Activated naive CD8-positive, alpha-beta T cell treated with anti-CD3 and anti-CD28 coated beads, Interleukin-2, amount 50 U/mL, for 16 hours (primary cell): Measurements from ENCODE around the gene SLC25A23.

ENCODE experiments used
- DNase-seq: peaks from one replicate; pipeline ENCODE4 v3.0.0-alpha.2; 2020; ENCODE audit warnings: low read depth, low spot score

SLC25A23 gene

GRCh38 chr19:6424939-6425731 lies 34.5 kb downstream of the SLC25A23 start:
- peak; percentile 98 for DNase-seq

- no peak for DNase-seq
Measured at GRCh38 chr19:6424195-6424938, 35.2 kb downstream of the SLC25A23 start, which contains the start of gene KHSRP. Gene KHSRP (minus strand): TSS chr19:6424811. CDS start chr19:6424701, 110 bp downstream.

GRCh38 chr19:6423499-6424194 lies 35.9 kb downstream of the SLC25A23 start:
- no peak for DNase-seq

- DNase-seq = no peak
Measured at GRCh38 chr19:6421075-6422014, 38.2 kb downstream of the SLC25A23 start.

GRCh38 chr19:6418562-6418932 lies 41.0 kb downstream of the SLC25A23 start:
- no peak for DNase-seq

GRCh38 chr19:6417713-6418561 lies 41.7 kb downstream of the SLC25A23 start:
- DNase-seq = no peak

- no peak for DNase-seq
Measured at GRCh38 chr19:6416658-6417405, 42.8 kb downstream of the SLC25A23 start.

DNA sequence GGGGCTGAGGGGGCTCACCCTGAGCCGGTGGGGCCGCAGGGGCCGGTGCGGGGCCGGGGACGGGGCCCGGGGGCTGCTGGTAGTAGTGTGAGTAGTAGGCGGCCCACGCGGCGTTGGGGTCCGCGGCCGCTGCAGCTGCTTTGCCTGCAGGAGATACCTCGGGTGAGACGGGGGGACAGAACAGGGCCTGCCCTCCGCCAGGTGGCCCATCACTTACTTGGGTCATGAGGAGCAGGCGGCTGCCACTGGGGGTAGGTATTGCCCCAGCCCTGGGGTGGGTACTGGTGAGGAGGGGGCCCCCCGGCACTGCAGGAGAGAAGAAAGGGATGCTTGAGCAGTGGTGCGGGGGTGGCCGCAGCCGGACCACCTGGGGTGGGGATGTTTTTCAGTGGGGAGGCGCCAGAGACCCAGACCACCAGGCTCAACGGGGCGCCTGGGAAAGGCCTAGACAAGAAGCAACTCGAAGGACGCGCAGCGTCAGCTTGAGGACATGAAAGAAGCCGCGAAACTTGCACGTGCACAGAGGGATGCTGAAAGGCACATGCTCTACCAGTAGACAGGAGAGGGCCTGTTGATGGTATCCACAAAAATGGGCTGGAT lies 43.9 kb downstream of the SLC25A23 start:
- no peak for DNase-seq

DNA sequence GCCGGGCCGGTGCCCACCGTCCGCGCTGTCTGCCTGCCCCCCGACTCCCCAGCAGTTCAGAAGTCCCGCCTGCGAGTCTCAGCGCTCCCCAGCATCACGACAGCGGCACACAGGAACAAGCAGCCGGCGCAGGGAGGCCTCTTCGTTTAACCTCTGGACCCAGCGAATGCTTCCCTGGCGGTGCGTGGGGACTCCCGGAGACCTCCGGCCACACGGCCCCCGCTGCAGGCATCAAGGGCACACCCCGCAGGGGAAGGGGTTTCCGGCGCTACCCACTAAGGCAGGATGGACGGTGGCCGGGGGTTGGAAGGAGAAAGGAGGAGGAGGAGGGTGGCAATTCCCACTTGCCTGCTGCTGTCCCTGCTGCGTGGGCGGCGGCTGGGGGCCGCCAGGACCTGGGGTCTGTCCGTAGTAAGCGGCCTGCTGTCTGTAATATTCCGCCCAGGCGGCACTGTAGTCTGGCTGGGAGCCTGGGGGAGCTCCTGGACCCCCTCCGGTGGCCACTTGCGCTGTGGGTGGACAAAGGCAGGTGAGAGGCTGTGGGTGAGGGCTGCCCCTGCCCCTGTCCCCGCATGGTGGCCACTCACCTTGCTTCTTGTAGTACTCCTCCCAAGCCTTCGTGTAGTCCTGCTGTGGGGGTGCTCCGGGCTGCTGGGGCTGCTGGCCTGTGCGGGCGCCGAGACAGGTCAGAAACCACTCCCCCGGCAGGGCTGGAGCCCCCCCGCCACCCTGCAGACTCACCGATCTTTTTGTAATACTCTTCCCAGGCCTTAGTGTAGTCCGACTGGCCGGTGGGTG lies 44.6 kb downstream of the SLC25A23 start:
- DNase-seq = no peak

DNA sequence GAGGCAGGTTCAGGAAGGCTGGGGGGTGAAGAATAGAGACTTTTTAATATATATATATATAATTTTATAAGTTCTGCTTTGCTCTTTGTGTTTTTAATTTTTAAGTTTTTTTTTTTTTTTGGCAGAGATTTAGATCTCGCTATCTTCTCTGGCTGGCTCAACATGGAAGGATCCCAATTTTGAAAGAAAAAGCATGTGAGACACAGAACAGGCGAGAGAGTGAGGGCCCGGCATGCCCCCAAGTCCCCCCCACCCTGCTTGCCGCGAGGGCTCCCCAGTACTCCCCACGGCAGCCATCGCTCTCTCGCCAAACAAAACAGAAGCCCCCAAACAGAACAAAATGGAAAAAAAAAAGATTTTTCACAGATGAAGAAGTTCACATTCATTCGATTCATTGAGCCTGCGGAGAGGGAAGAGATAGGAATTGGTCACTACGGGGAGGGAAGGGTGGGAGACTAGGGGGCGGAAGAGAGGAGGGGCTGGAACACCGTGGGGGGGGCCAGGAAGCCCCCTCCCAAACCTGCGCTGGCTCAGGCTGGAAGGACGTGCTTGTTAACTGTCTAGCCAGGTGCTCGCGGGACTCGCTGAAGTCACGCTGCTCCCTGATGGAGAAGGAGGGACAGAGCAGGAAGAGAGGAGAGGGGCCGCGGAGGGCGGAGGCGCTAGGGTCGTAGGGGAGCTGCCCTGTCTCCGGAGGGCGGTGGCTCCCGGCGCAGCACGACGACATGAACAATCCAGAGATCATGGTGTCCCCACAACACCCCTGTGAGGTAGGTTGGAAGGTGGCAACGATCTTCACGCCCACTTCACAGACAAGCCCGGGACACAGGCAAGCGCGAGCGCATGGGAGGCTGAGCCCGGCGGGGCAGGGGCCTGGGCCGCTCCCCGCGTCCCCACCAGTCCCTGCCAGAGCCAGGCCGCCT lies 45.6 kb downstream of the SLC25A23 start:
- DNase-seq = no peak

DNA sequence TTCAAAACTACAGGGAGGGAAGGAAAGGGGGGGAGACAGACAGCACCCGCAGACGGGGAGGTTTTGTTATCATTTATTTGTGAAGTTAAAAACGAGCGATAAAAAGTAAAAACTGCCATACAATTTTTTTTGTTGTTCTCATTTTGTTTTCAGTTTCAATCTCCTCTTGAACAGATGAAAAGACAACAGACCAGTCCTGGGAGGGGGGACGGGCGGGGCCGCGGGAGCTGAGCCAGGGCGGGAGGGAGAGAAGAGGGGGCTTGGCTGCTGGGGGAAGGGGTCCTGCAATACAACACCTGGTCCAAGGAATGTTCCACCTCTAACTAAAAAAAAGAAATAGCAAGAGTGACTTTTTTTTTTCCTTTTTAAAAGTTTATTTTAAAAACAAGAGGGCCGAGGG lies 46.3 kb downstream of the SLC25A23 start:
- no peak for DNase-seq

DNA sequence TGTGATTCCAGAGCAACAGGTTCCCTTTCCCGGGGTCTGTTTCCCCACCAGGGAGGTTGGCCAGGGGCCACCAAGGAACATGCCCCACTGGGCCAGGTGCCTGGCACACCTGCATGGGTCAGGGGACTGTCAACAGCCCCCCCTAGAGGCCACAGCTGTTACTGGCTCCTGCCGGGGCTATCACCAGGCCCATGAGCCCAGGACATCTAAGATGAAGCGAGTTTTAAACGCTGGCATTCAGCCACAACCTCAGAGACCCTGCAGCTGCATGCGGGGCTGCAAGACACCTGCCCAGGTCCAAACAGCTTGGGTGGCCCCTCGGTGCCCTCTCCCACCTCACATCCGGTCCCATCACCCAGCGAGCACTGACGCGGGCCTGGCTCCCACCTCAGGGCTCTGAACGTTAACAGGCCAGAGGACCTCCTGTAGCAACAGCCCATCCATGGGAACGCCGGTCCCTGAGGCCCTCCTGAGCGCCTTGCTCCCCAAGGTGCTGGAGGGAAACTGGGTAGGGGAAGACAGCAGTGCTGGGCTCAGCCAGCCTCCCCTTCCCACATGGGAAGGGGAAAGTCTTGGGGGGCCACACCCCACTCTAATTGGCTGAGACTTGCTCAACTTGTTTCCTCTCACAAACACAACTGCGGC lies 47.0 kb downstream of the SLC25A23 start:
- DNase-seq = no peak

GRCh38 chr19:6412061-6412446 lies 47.5 kb downstream of the SLC25A23 start:
- DNase-seq = no peak

DNA sequence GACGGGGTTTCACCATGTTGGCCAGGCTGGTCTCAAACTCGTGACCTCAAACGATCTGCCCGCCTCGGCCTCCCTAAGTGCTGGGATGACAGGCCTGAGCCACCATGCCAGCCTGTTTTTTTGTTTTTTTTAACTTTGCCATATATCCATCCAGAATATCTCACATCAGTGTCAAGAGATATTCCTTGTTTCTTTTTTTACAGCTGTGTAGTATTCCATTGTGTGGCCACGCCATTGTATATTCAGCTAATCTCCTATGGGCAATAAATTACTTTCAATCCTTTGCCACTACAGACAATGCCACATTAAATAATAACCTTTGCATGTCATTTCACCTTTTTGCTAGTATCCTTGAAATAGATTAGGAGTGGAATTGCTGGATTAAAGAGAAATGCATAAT lies 50.2 kb downstream of the SLC25A23 start:
- DNase-seq = no peak

DNA sequence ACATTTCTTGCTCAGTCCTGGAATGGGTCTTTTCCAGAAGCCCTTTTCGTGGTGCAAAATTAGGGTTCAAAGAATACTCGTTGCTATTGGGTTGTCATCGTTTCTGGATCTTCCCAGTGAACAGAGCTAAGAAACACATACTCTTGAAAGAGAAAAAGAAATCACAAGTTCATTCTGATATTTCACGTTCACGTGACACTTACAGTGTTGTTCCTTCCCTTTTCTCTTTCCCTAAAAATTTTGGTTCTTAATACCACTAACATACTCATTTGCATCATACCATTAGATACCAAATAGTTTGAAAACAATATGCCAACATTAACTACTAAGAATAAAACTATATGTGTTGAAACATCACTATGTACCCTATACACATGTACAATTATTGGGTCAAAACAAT lies 53.2 kb downstream of the SLC25A23 start:
- DNase-seq = no peak

DNA sequence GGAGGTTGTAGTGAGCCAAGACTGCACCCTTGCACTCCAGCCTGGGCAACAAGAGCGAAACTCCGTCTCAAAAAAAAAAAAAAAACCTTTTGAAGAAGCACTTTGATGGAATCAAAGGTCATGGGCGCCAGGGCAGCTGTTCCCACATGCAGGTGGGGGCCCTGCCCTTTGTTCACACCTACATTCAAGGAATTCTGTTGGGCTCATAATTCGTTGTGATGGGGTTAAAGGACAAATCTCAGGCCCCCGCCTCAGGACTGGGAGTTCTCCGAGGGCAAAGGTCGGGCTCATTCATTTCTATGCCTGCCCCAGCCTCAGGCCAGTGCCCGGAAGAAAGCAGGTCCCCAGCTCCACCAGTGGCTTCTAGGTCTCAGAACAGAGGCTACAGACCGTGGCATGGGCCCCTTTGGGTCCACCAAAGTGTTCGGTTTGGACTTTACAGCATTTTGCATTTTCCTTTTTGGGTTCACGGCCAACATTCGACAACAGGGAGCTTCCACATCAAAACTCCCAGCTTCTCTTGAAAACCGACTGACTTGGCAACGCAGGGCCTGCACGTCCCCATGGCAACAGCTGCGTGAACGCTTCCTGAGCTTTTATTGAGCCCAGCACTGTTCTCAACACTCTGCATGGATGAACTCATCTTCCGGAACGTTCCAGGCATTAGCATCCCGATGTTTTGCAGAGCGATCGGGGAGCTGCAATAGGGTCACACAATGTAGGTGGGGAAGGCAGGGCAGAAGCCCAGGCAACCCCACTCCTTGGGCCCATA lies 56.6 kb downstream of the SLC25A23 start:
- no peak for DNase-seq
